Measurements from ENCODE around the gene MAD1L1. TPM values are rescaled to one million over a fixed set of nuclear protein-coding genes. Genes with fewer than 3 reads are reported as not detected.

Gene MAD1L1
- total and polyA plus RNA-seq, 2 of the 8 experiments (the other 6 are each of a cell fraction or from before 2014, with no cell fraction given): 40.4 to 44.6 TPM

DNA sequence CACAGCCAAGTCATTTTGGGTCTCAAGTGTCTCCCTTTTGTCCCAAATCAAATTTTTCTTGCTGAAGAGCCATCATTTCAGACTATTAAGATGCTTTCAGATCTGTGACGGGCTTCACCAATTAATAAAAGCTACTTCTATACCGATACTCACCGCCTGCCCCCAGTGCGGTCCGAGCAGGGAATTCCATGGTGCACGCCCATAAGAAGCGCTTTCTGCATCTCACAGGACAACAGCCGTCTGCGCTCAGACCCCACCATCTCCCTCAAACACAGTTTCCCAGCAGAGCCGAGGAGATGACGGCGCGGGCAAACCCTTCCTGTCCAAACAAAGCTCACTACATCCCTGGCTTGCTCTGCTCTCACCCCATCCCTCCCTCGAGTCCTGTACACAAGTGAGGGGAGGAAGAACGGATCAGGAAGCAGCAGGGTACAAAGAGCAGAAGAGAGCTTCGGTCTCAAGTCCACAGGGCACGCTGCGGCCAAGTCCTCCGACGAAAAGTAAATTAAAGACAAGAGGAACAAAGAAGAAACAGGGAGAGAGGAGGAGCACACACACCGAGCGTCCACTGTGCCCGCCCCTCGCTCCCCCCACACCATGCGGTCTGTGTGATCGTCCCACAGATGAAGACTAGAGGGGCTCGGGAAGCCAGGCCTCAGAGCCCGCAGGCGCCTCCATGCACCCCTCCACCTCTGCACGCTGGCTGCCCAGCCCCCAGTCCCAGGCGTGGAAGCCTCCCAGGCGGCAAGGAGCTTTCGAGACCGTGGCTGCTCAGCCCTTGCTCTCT lies 121.9 kb downstream of the MAD1L1 start (continued):
- TF ChIP-seq HDAC2 (IDR thresholded peaks at IDR 0.05; ENCODE audit: borderline replicate concordance in 1 of 2, low read depth in 2 of 2, low read length in 2 of 2) (no peak), FOSL1 (IDR thresholded peaks at IDR 0.05; ENCODE audit: insufficient read depth, low read depth, low read length) (no peak), CTBP2 (IDR thresholded peaks at IDR 0.05; ENCODE audit: borderline replicate concordance, insufficient read depth, insufficient read length, low read length) (no peak), CEBPB (IDR thresholded peaks at IDR 0.05; ENCODE audit: low read depth, low read length) (no peak), GTF2F1 (IDR thresholded peaks at IDR 0.05; ENCODE audit: borderline replicate concordance, low read depth, low read length) (no peak), NRF1 (IDR thresholded peaks at IDR 0.05; ENCODE audit: low read depth, low read length) (no peak), EP300 (IDR thresholded peaks at IDR 0.05; ENCODE audit: borderline replicate concordance in 1 of 2, low read depth in 2 of 2, low read length in 2 of 2) (no peak), RBBP5 (IDR thresholded peaks at IDR 0.05; ENCODE audit: borderline replicate concordance, low read depth, low read length) (no peak)
- TF ChIP-seq, protein P1, sequence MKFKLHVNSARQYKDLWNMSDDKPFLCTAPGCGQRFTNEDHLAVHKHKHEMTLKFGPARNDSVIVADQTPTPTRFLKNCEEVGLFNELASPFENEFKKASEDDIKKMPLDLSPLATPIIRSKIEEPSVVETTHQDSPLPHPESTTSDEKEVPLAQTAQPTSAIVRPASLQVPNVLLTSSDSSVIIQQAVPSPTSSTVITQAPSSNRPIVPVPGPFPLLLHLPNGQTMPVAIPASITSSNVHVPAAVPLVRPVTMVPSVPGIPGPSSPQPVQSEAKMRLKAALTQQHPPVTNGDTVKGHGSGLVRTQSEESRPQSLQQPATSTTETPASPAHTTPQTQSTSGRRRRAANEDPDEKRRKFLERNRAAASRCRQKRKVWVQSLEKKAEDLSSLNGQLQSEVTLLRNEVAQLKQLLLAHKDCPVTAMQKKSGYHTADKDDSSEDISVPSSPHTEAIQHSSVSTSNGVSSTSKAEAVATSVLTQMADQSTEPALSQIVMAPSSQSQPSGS (IDR thresholded peaks at IDR 0.05; ENCODE audit: low read length): no peak
